Mesenchymal stem cell (in vitro differentiated cells and primary cell): ENCODE data around the gene MPP4.
A peak's percentile ranks its signal among the peaks of the same experiment; 100 is the strongest.

ENCODE experiments used
- DNase-seq: peaks from one replicate; pipeline ENCODE4 v3.0.0-alpha.2; 2013
- H2AFZ ChIP-seq: one replicate; pipeline ENCODE4 v1.6.1; 2013; ENCODE audit warnings: low read depth, mild to moderate bottlenecking, control low read depth, inconsistent platforms, low read length, moderate library complexity
- H2AK5ac ChIP-seq: 2 replicates; pipeline ENCODE4 v1.6.1; 2013; ENCODE audit warnings: low read length, moderate library complexity, mild to moderate bottlenecking, inconsistent platforms; ENCODE audit not compliant: severe bottlenecking
- H2BK120ac ChIP-seq: one replicate; pipeline ENCODE4 v1.6.1; 2013; ENCODE audit warnings: low read depth, mild to moderate bottlenecking, inconsistent platforms, low read length, moderate library complexity
- H2BK12ac ChIP-seq, 2 experiments: one replicate each; pipeline ENCODE4 v1.6.1; 2013; ENCODE audit warnings: inconsistent platforms in 2 of 2, low read length in 2 of 2, mild to moderate bottlenecking in 2 of 2, moderate library complexity in 2 of 2, control low read depth in 1 of 2
- H2BK15ac ChIP-seq: one replicate; pipeline ENCODE4 v1.6.1; 2013; ENCODE audit warnings: mild to moderate bottlenecking, low read depth, inconsistent platforms; ENCODE audit not compliant: poor library complexity, severe bottlenecking
- H2BK5ac ChIP-seq: 2 replicates; pipeline ENCODE4 v1.6.1; 2013; ENCODE audit warnings: low read depth, mild to moderate bottlenecking, low read length, control low read depth, inconsistent platforms; ENCODE audit not compliant: poor library complexity, severe bottlenecking
- H3K14ac ChIP-seq, 2 experiments: one replicate each; pipeline ENCODE4 v1.6.1; 2013; ENCODE audit warnings: inconsistent platforms in 2 of 2, low read length in 2 of 2, control low read depth in 1 of 2, mild to moderate bottlenecking in 1 of 2, moderate library complexity in 1 of 2
- H3K18ac ChIP-seq, 2 experiments: one replicate each; pipeline ENCODE4 v1.6.1; 2013; ENCODE audit warnings: inconsistent platforms in 2 of 2, low read length in 2 of 2, control low read depth in 1 of 2, low read depth in 1 of 2, mild to moderate bottlenecking in 1 of 2
- H3K23ac ChIP-seq, 2 experiments: one replicate each; pipeline ENCODE4 v1.6.1; 2013; ENCODE audit warnings: inconsistent platforms in 2 of 2, low read length in 2 of 2, mild to moderate bottlenecking in 2 of 2, moderate library complexity in 2 of 2, control low read depth in 1 of 2
- H3K27ac ChIP-seq: 2 replicates; pipeline ENCODE4 v1.5.1; 2013; ENCODE audit warnings: mild to moderate bottlenecking, moderate library complexity, low read length, control low read depth, inconsistent platforms; ENCODE audit not compliant: poor library complexity, severe bottlenecking
- H3K27me3 ChIP-seq, 2 experiments: 2 replicates each; pipeline versions ENCODE4 v1.6.1 to v1.7.0; 2013; ENCODE audit warnings: low read length in 2 of 2, mild to moderate bottlenecking in 2 of 2, moderate library complexity in 2 of 2, control low read depth in 1 of 2, inconsistent platforms in 1 of 2; ENCODE audit not compliant: control insufficient read depth in 1 of 2, insufficient read depth in 1 of 2
- H3K36me3 ChIP-seq, 2 experiments: 2 replicates each; pipeline versions ENCODE4 v1.6.1 to v1.7.0; 2013; ENCODE audit warnings: low read length in 2 of 2, control low read depth in 1 of 2, inconsistent platforms in 1 of 2, low read depth in 1 of 2, mild to moderate bottlenecking in 1 of 2; ENCODE audit not compliant: insufficient read depth in 2 of 2, control insufficient read depth in 1 of 2
- H3K4ac ChIP-seq, 2 experiments: one replicate each; pipeline ENCODE4 v1.6.1; 2013; ENCODE audit warnings: inconsistent platforms in 2 of 2, low read length in 2 of 2, mild to moderate bottlenecking in 2 of 2, moderate library complexity in 2 of 2, control low read depth in 1 of 2, low read depth in 1 of 2
- H3K4me1 ChIP-seq: 2 replicates; pipeline ENCODE4 v1.6.1; 2013; ENCODE audit warnings: low read depth, low read length, control low read depth; ENCODE audit not compliant: control insufficient read depth, insufficient read depth
- H3K4me2 ChIP-seq: 2 replicates; pipeline ENCODE4 v1.6.1; 2013; ENCODE audit warnings: low read length, mild to moderate bottlenecking, inconsistent platforms; ENCODE audit not compliant: poor library complexity, severe bottlenecking
- H3K4me3 ChIP-seq, 2 experiments: 2 replicates each; pipeline versions ENCODE4 v1.5.1 to v1.7.0; 2013; ENCODE audit warnings: low read length in 2 of 2, mild to moderate bottlenecking in 2 of 2, control low read depth in 1 of 2, low read depth in 1 of 2; ENCODE audit not compliant: insufficient read depth in 1 of 2
- H3K79me1 ChIP-seq: replicated peaks from 2 replicates; pipeline ENCODE4 v1.6.1; 2013; ENCODE audit warnings: mild to moderate bottlenecking, control low read depth, low read length, inconsistent platforms; ENCODE audit not compliant: poor library complexity, severe bottlenecking
- H3K9ac ChIP-seq: 2 replicates; pipeline ENCODE4 v1.7.0; 2013; ENCODE audit warnings: mild to moderate bottlenecking, low read length, moderate library complexity
- H3K9me3 ChIP-seq: 2 replicates; pipeline ENCODE4 v1.7.0; 2013; ENCODE audit warnings: mild to moderate bottlenecking, low read length; ENCODE audit not compliant: control insufficient read depth
- H4K8ac ChIP-seq: one replicate; pipeline ENCODE4 v1.6.1; 2013; ENCODE audit warnings: inconsistent platforms, mild to moderate bottlenecking, low read length, moderate library complexity
- H4K91ac ChIP-seq: one replicate; pipeline ENCODE4 v1.6.1; 2013; ENCODE audit warnings: mild to moderate bottlenecking, low read length, inconsistent platforms
- WGBS: methylation state at CpG from one replicate; pipeline ENCODE4 v1.1.7; 2013; ENCODE audit warnings: mixed read lengths; 5-methylcytosine and 5-hydroxymethylcytosine counted together

MPP4 gene

DNA sequence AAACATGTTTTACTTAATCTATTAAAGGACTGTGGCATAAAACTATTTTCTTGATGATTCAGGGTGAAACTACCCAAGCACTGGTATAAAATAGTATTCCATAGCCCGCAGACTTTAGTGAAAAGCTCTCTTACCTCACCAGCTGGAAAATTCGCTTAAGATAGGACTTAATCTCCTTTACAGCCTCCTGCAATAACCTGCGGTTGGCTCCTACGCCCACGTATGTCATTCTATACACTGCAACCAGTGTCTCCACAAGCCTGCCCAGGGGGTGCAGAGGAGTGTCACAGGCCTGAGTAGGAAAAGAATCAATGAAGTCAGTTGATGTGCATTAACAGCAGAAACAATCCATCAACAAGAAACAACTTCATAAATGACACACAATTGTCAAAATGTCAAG, 11.3 kb upstream of the MPP4 start:
- H2AFZ ChIP-seq = no peak overlapping the region
- 96% methylated on average over 2 of the region's 5 CpGs for WGBS
- DNase-seq = no peak
- H3K4me1 ChIP-seq = peaks cover 5% of the 10 kb centered on the region
- H2BK120ac ChIP-seq = no peak overlapping the region
- peaks cover 12 to 77% of the 10 kb centered on the region in 2 experiments for H3K36me3 ChIP-seq
- H4K91ac ChIP-seq = no peak overlapping the region
- H2AK5ac ChIP-seq = no peak overlapping the region
- H3K18ac ChIP-seq = no peak overlapping the region
- H3K79me1 ChIP-seq = peaks cover 6% of the 10 kb centered on the region
- no peak overlapping the region for H3K4ac ChIP-seq
- no peak overlapping the region for H3K9ac ChIP-seq
- H3K4me3 ChIP-seq = no peak overlapping the region
- no peak overlapping the region for H3K23ac ChIP-seq
- no peak overlapping the region for H3K4me2 ChIP-seq
- no peak overlapping the region for H2BK15ac ChIP-seq
- H2BK12ac ChIP-seq = no peak overlapping the region
- no peaks in the 10 kb centered on the region for H3K27me3 ChIP-seq
- H3K9me3 ChIP-seq = no peaks in the 10 kb centered on the region
- H3K27ac ChIP-seq = no peak overlapping the region
- no peak overlapping the region for H4K8ac ChIP-seq
- H3K14ac ChIP-seq = no peak overlapping the region
- no peak overlapping the region for H2BK5ac ChIP-seq

DNA sequence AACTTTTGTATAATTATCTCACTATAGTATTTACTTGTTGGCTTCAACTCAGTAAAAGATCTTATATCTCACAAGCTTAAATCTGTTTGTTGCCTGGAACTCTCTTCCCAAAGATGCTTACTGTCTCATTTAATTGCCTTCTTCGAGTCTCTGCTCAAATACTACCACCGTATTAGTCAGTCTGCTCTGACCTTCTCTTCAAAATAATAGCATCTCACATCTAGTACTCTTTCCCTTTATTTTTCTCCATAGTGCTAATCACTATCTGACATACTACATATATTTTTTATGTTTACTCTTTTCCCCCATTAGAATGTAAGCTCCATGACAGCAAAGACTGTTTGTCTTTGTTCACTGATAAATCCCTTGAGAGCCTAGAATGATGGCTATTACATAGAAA, 10.6 kb upstream of the MPP4 start:
- no peak overlapping the region for H2BK15ac ChIP-seq
- no peak overlapping the region for H3K18ac ChIP-seq
- no peak overlapping the region for H2AFZ ChIP-seq
- no peaks in the 10 kb centered on the region for H3K9me3 ChIP-seq
- H3K14ac ChIP-seq = no peak overlapping the region
- peaks cover 9 to 77% of the 10 kb centered on the region in 2 experiments for H3K36me3 ChIP-seq
- H3K4me3 ChIP-seq = no peak overlapping the region
- H3K23ac ChIP-seq = no peak overlapping the region
- H2BK120ac ChIP-seq = no peak overlapping the region
- no peak overlapping the region for H4K8ac ChIP-seq
- no peak overlapping the region for H2BK5ac ChIP-seq
- peaks cover 5% of the 10 kb centered on the region for H3K79me1 ChIP-seq
- H3K4me2 ChIP-seq = no peak overlapping the region
- H3K27me3 ChIP-seq = no peaks in the 10 kb centered on the region
- H3K4me1 ChIP-seq = peaks cover 2% of the 10 kb centered on the region
- H2AK5ac ChIP-seq = no peak overlapping the region
- H2BK12ac ChIP-seq = no peak overlapping the region
- H3K4ac ChIP-seq = no peak overlapping the region
- peak overlapping the region; percentile 46 for H3K9ac ChIP-seq
- H3K27ac ChIP-seq = no peak overlapping the region
- WGBS = 56% methylated on average over 2 of the region's 2 CpGs
- DNase-seq = no peak
- H4K91ac ChIP-seq = no peak overlapping the region

DNA sequence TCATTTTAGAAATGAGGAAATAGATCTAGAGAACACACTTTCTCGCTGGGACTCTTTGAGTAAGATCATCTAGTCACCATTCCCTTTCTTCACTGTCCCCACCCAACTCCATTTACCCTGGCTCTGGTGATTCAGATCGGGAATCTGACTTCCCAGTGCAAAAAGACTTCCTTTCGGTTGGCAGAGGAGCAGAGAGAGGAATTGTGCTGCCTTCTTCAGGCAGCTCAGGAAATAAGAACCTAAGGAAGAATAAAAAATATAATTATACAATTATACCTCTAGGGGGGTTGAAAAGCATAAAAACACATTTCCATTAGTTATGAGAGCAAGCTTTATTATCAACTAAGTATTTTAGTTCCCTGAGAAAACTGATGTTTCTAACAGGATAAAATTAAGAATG, 9.3 kb upstream of the MPP4 start:
- H3K9ac ChIP-seq = peak overlapping the region; percentile 52

DNA sequence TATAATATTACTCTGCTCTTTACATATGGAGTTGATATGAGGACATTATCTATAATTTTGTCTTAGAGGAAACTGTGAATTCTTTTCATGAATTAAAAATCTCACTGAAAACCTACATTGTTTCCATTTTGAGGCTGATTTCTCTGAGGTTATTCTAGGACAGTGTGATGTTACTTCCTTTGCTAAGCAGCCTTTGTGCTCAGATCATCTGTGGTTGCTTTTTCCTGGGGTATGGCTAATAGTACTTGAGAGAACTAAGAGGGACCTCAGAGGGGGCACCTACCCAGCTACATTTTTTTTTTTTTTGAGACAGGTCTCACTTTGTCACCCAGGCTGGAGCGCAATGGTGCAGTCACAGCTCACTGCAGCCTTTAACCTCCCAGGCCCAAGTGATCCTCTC, 8.7 kb upstream of the MPP4 start:
- peak overlapping the region; percentile 52 for H3K9ac ChIP-seq
- H2BK5ac ChIP-seq = no peak overlapping the region
- no peak overlapping the region for H2BK15ac ChIP-seq
- no peak overlapping the region for H3K4me3 ChIP-seq
- WGBS = 100% methylated on average over 1 of the region's 1 CpG
- no peak overlapping the region for H3K4ac ChIP-seq
- H2BK120ac ChIP-seq = no peak overlapping the region
- H3K4me2 ChIP-seq = no peak overlapping the region
- no peak overlapping the region for H4K91ac ChIP-seq
- H3K27ac ChIP-seq = no peak overlapping the region
- H3K23ac ChIP-seq = no peak overlapping the region
- no peak overlapping the region for H2BK12ac ChIP-seq
- H4K8ac ChIP-seq = no peak overlapping the region
- H3K36me3 ChIP-seq = peaks cover 9 to 80% of the 10 kb centered on the region in 2 experiments
- no peak overlapping the region for H3K18ac ChIP-seq
- H3K9me3 ChIP-seq = no peaks in the 10 kb centered on the region
- DNase-seq = no peak
- no peak overlapping the region for H3K14ac ChIP-seq
- H2AFZ ChIP-seq = no peak overlapping the region
- peaks cover 2% of the 10 kb centered on the region for H3K4me1 ChIP-seq
- peaks cover 5% of the 10 kb centered on the region for H3K79me1 ChIP-seq
- no peak overlapping the region for H2AK5ac ChIP-seq
- no peaks in the 10 kb centered on the region for H3K27me3 ChIP-seq

More for the DNA sequence above, 9.3 kb upstream of the MPP4 start:
- 45% methylated on average over 2 of the region's 3 CpGs for WGBS
- Histone ChIP-seq H3K18ac (no peak overlapping the region), H2BK120ac (no peak overlapping the region), H3K79me1 (peaks cover 5% of the 10 kb centered on the region), H3K36me3 (peaks cover 9 to 79% of the 10 kb centered on the region in 2 experiments), H3K4me2 (no peak overlapping the region), H2AFZ (no peak overlapping the region), H2BK15ac (no peak overlapping the region), H2AK5ac (no peak overlapping the region), H3K4me1 (peaks cover 2% of the 10 kb centered on the region), H2BK12ac (no peak overlapping the region), H3K27me3 (no peaks in the 10 kb centered on the region), H3K14ac (no peak overlapping the region), H3K27ac (no peak overlapping the region), H4K8ac (no peak overlapping the region), H3K4ac (no peak overlapping the region), H3K23ac (no peak overlapping the region), H4K91ac (no peak overlapping the region), H3K4me3 (no peak overlapping the region), H3K9me3 (no peaks in the 10 kb centered on the region), H2BK5ac (no peak overlapping the region)
- DNase-seq = no peak
